ENCODE measurements around the gene ATXN1. TPM values are rescaled to one million over a fixed set of nuclear protein-coding genes. Genes with fewer than 3 reads are reported as not detected.

ATXN1 gene
- total and polyA plus RNA-seq, 2 of the 13 experiments (the other 11 are each of a cell fraction or from before 2014, with no cell fraction given), result 20.7 to 39.5 TPM

GRCh38 chr6:16329233-16329632, 432.0 kb downstream of the ATXN1 start:
- in situ Hi-C loops (cut with HindIII; ENCODE audit: extremely low pct_ligation_motif_present, low pct_unique_long_range_greater_than_20kb), result loop anchor here (25.0 kb wide), 1 partner anchor 633 kb away; no protein-coding TSS in a partner anchor
- H3K4me3 ChIP-seq (replicated peaks in 1 of 3; ENCODE audit: insufficient read depth in 1 of 3, low read depth in 2 of 3, low read length in 3 of 3), result no peak overlapping the region
- WGBS (ENCODE audit: low lambda C conversion rate), result 86% methylated on average over 6 of the region's 6 CpGs
- ATAC-seq (no peak), DNase-seq (ENCODE audit: low spot score) (no peak), FAIRE-seq (no peak)
- no peaks in the 10 kb centered on the region for H3K9me3 ChIP-seq (ENCODE audit: low read length)
- POLR2A ChIA-PET, result no interaction called here
- CTCF ChIA-PET (ENCODE audit: low intra/inter-chr PET ratio, low total read pairs), result no interaction called here
- H3K4me2 ChIP-seq (ENCODE audit: low read depth, low read length), result no peak overlapping the region
- H2AFZ ChIP-seq (ENCODE audit: low read length), result no peak overlapping the region
- peaks cover 17 to 24% of the 10 kb centered on the region in 2 experiments; a peak in 4 of 5 replicates for H3K36me3 ChIP-seq (replicated peaks in 1 of 2; ENCODE audit: control insufficient read depth in 1 of 2, insufficient read depth in 2 of 2, low read length in 2 of 2)
- H3K27me3 ChIP-seq (ENCODE audit: control insufficient read depth in 1 of 2, insufficient read depth in 2 of 2, low read length in 2 of 2), result no peaks in the 10 kb centered on the region
- no peak overlapping the region for H3K27ac ChIP-seq (ENCODE audit: extremely low read length, insufficient read depth, low read length)
- intact Hi-C loops (cut with micrococcal nuclease; ENCODE audit: unreplicated experiment), result no loop called here
- BruUV-seq (replicated peaks), result no TSS peak
- H3K4me1 ChIP-seq (ENCODE audit: insufficient read depth, low read length), result peaks cover 20% of the 10 kb centered on the region
- no peaks in the 10 kb centered on the region for H3K79me2 ChIP-seq (ENCODE audit: insufficient read depth, low read length)
- H3K9ac ChIP-seq (ENCODE audit: insufficient read depth, low read depth, low read length), result no peak overlapping the region
- H4K20me1 ChIP-seq (ENCODE audit: insufficient read depth, low read length), result peaks cover 7% of the 10 kb centered on the region; the same call in 1 of the 2 replicates
- no peak for TF ChIP-seq ZNF761 (CRISPR knock-in tag; conservative IDR thresholded peaks at IDR 0.05)
- TF ChIP-seq KDM5A (IDR thresholded peaks at IDR 0.05; ENCODE audit: borderline replicate concordance, low read length), result no peak
- TF ChIP-seq RXRA (CRISPR knock-in tag; IDR thresholded peaks at IDR 0.05), result no peak
- no peak for TF ChIP-seq ZNF605 (CRISPR knock-in tag; IDR thresholded peaks at IDR 0.05)
- no peak for TF ChIP-seq HDAC1 (CRISPR knock-in tag; IDR thresholded peaks at IDR 0.05)
- TF ChIP-seq ZBTB8A (CRISPR knock-in tag; IDR thresholded peaks at IDR 0.05; ENCODE audit: borderline replicate concordance, low read depth), result no peak
- TF ChIP-seq ELF3 (CRISPR knock-in tag; IDR thresholded peaks at IDR 0.05), result no peak
- TF ChIP-seq ZNF773 (CRISPR knock-in tag; IDR thresholded peaks at IDR 0.05; ENCODE audit: borderline replicate concordance), result no peak
- no peak for TF ChIP-seq AKNA (CRISPR knock-in tag; IDR thresholded peaks at IDR 0.05; ENCODE audit: borderline replicate concordance)
- no peak for TF ChIP-seq NPAS2 (CRISPR knock-in tag; IDR thresholded peaks at IDR 0.05; ENCODE audit: borderline replicate concordance)
- TF ChIP-seq ERF (CRISPR knock-in tag; IDR thresholded peaks at IDR 0.05), result no peak
- TF ChIP-seq BHLHE40 (IDR thresholded peaks at IDR 0.05; ENCODE audit: low read length), result no peak
- no peak for TF ChIP-seq E2F1 (CRISPR knock-in tag; IDR thresholded peaks at IDR 0.05)
- TF ChIP-seq ZNF563 (CRISPR knock-in tag; IDR thresholded peaks at IDR 0.05), result no peak
- TF ChIP-seq LRRFIP1 (CRISPR knock-in tag; conservative IDR thresholded peaks at IDR 0.05), result no peak
- TF ChIP-seq ZNF430 (CRISPR knock-in tag; IDR thresholded peaks at IDR 0.05), result no peak
